OCI-LY7 (cell line): ENCODE results near the gene ZNF681.

Experiments
- EZH2phosphoT487 ChIP-seq: fragments of 200-600 bp; sonication (generic); IDR thresholded peaks from 2 replicates; pipeline ENCODE4 v1.6.1; 2018; ENCODE audit warnings: low read depth, borderline replicate concordance, mild to moderate bottlenecking, mixed run types, antibody characterized with exemption, low read length, moderate library complexity, mixed read lengths
- TF ChIP-seq, protein P1 (sequence below): fragments of 200-600 bp; sonication (generic); conservative IDR thresholded peaks from 2 replicates; pipeline ENCODE4 v1.5.1; 2014; ENCODE audit warnings: mild to moderate bottlenecking, antibody characterized with exemption, low read length, moderate library complexity, mixed read lengths

GRCh38 chr19:23802290-23802689, 43.6 kb upstream of the ZNF681 start:
- TF ChIP-seq, protein P1, sequence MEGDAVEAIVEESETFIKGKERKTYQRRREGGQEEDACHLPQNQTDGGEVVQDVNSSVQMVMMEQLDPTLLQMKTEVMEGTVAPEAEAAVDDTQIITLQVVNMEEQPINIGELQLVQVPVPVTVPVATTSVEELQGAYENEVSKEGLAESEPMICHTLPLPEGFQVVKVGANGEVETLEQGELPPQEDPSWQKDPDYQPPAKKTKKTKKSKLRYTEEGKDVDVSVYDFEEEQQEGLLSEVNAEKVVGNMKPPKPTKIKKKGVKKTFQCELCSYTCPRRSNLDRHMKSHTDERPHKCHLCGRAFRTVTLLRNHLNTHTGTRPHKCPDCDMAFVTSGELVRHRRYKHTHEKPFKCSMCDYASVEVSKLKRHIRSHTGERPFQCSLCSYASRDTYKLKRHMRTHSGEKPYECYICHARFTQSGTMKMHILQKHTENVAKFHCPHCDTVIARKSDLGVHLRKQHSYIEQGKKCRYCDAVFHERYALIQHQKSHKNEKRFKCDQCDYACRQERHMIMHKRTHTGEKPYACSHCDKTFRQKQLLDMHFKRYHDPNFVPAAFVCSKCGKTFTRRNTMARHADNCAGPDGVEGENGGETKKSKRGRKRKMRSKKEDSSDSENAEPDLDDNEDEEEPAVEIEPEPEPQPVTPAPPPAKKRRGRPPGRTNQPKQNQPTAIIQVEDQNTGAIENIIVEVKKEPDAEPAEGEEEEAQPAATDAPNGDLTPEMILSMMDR: no peak
- no peak for TF ChIP-seq EZH2phosphoT487
